ENCODE measurements around the gene JMJD6. TPM values are rescaled to one million over a fixed set of nuclear protein-coding genes. Genes with fewer than 3 reads are reported as not detected.

Gene JMJD6
- total and polyA plus RNA-seq, 9 of the 15 experiments (the other 6 are each of a cell fraction or from before 2014, with no cell fraction given): 2.5 to 52.3 (median 36.3) TPM

DNA sequence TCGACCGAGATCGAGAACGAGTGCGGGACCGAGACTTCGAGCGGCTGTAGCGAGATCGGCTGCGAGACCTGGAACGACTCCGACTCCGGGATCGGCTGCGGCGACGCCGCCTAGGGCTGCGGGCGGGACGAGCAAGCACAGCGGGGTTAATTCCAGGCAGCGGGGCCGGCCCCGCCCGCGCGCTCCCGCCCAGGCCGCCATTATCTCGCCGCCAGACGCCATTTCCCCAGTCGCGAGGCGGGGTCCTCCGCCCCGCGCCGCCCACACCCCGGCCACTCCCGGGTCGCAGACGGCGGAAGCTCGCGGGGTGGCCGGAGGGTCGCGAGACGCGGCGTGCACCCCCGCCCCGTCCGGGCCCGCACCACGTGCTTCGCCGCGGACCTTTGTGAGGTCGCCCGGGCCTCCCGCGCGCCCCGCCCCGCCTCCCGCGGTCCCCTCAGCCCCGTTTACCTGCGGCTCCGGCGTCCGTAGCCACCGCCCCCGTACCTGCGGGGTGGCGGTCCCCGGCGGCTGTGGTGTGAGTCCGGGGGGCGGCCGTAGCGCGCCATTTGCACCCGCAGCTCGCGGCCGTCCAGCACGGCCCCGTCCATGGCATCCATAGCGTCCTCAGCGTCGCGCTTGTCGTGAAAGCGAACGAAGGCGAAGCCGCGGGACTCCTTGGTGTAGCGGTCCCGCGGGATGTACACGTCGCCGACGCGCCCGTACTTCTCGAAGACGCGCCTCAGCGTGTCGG is 10.1 kb upstream of the JMJD6 start (continued):
- TF ChIP-seq MEF2D (tag; conservative IDR thresholded peaks at IDR 0.05; ENCODE audit: low read depth): no peak
- no peak for TF ChIP-seq POLR3G (IDR thresholded peaks at IDR 0.05; ENCODE audit: extremely low read depth, insufficient read length, insufficient replicate concordance)
- TF ChIP-seq IFI16 (CRISPR knock-in tag; IDR thresholded peaks at IDR 0.05): no peak
- TF ChIP-seq, protein P1, sequence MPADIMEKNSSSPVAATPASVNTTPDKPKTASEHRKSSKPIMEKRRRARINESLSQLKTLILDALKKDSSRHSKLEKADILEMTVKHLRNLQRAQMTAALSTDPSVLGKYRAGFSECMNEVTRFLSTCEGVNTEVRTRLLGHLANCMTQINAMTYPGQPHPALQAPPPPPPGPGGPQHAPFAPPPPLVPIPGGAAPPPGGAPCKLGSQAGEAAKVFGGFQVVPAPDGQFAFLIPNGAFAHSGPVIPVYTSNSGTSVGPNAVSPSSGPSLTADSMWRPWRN (IDR thresholded peaks at IDR 0.05; ENCODE audit: low read depth): no peak
- no peak for TF ChIP-seq NUFIP1 (IDR thresholded peaks at IDR 0.05; ENCODE audit: partially characterized antibody)
- TF ChIP-seq, protein P2, sequence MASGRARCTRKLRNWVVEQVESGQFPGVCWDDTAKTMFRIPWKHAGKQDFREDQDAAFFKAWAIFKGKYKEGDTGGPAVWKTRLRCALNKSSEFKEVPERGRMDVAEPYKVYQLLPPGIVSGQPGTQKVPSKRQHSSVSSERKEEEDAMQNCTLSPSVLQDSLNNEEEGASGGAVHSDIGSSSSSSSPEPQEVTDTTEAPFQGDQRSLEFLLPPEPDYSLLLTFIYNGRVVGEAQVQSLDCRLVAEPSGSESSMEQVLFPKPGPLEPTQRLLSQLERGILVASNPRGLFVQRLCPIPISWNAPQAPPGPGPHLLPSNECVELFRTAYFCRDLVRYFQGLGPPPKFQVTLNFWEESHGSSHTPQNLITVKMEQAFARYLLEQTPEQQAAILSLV (tag; IDR thresholded peaks at IDR 0.05): no peak
- TF ChIP-seq, protein P3, sequence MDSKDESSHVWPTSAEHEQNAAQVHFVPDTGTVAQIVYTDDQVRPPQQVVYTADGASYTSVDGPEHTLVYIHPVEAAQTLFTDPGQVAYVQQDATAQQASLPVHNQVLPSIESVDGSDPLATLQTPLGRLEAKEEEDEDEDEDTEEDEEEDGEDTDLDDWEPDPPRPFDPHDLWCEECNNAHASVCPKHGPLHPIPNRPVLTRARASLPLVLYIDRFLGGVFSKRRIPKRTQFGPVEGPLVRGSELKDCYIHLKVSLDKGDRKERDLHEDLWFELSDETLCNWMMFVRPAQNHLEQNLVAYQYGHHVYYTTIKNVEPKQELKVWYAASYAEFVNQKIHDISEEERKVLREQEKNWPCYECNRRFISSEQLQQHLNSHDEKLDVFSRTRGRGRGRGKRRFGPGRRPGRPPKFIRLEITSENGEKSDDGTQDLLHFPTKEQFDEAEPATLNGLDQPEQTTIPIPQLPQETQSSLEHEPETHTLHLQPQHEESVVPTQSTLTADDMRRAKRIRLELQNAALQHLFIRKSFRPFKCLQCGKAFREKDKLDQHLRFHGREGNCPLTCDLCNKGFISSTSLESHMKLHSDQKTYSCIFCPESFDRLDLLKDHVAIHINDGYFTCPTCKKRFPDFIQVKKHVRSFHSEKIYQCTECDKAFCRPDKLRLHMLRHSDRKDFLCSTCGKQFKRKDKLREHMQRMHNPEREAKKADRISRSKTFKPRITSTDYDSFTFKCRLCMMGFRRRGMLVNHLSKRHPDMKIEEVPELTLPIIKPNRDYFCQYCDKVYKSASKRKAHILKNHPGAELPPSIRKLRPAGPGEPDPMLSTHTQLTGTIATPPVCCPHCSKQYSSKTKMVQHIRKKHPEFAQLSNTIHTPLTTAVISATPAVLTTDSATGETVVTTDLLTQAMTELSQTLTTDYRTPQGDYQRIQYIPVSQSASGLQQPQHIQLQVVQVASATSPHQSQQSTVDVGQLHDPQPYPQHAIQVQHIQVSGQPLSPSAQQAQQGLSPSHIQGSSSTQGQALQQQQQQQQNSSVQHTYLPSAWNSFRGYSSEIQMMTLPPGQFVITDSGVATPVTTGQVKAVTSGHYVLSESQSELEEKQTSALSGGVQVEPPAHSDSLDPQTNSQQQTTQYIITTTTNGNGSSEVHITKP (IDR thresholded peaks at IDR 0.05; ENCODE audit: partially characterized antibody): no peak
- TF ChIP-seq TEAD4 (IDR thresholded peaks at IDR 0.05; ENCODE audit: low read length): peak; percentile 72
- TF ChIP-seq TEAD4 (CRISPR knock-in tag; IDR thresholded peaks at IDR 0.05; ENCODE audit: borderline replicate concordance): peak; percentile 48; the same call in 1 of the 2 replicates
- TF ChIP-seq SMARCE1 (IDR thresholded peaks at IDR 0.05): no peak
- no peak for TF ChIP-seq TAF15 (IDR thresholded peaks at IDR 0.05; ENCODE audit: low read depth, low read length)
- TF ChIP-seq HNRNPUL1 (IDR thresholded peaks at IDR 0.05; ENCODE audit: low read length): no peak
- peak; percentile 89 for TF ChIP-seq PRPF4 (IDR thresholded peaks at IDR 0.05; ENCODE audit: insufficient read depth, low read depth, low read length, poor library complexity, severe bottlenecking)
- peak; percentile 97 for TF ChIP-seq ZBTB7A (IDR thresholded peaks at IDR 0.05; ENCODE audit: borderline replicate concordance, control insufficient read depth, low read depth, low read length)
- no peak for TF ChIP-seq PTRF (tag; IDR thresholded peaks at IDR 0.05)
- TF ChIP-seq HDAC8 (tag; IDR thresholded peaks at IDR 0.05): no peak
- peak; percentile 84 to 99 for TF ChIP-seq MAZ (CRISPR knock-in tag; conservative IDR thresholded peaks at IDR 0.05 in 1 of 2, IDR thresholded peaks at IDR 0.05 in 1 of 2)
- TF ChIP-seq, protein P4, sequence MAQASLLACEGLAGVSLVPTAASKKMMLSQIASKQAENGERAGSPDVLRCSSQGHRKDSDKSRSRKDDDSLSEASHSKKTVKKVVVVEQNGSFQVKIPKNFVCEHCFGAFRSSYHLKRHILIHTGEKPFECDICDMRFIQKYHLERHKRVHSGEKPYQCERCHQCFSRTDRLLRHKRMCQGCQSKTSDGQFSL (CRISPR knock-in tag; IDR thresholded peaks at IDR 0.05): no peak
- TF ChIP-seq, protein P4 (tag; IDR thresholded peaks at IDR 0.05): no peak
- TF ChIP-seq NCOA6 (IDR thresholded peaks at IDR 0.05): no peak
- no peak for TF ChIP-seq ASH1L (IDR thresholded peaks at IDR 0.05; ENCODE audit: borderline replicate concordance, low read depth, partially characterized antibody)
- no peak for TF ChIP-seq JUN (IDR thresholded peaks at IDR 0.05; ENCODE audit: borderline replicate concordance, low read depth, low read length)
- peak; percentile 80; the same call in 1 of the 2 replicates for TF ChIP-seq JUN (CRISPR knock-in tag; IDR thresholded peaks at IDR 0.05; ENCODE audit: borderline replicate concordance)
